Body of pancreas (tissue), 4 donors: Measurements from ENCODE around the gene KIAA1217.

ENCODE experiments used
- CTCF ChIP-seq, 7 experiments: fragments of 450-650 bp in 4 of 7; fragments of 200-600 bp in 3 of 7; sonication (generic) in 3 of 7; IDR thresholded peaks; one replicate each; pipeline ENCODE4 v1.5.1; 2016 to 2019; ENCODE audit warnings: antibody characterized with exemption in 7 of 7
- POLR2A ChIP-seq, 3 donors: fragments of 450-650 bp; IDR thresholded peaks; one replicate each; pipeline ENCODE4 v1.6.1; 2016; ENCODE audit warnings: antibody characterized with exemption in 3 of 3, mild to moderate bottlenecking in 2 of 3

- TF ChIP-seq POLR2A (IDR thresholded peaks at IDR 0.05), result no peak
- no peak for TF ChIP-seq CTCF (IDR thresholded peaks at IDR 0.05)
Measured at GRCh38 chr10:24324651-24325050, 115.7 kb downstream of the KIAA1217 start.
